SU-DHL-6 (cell line): ENCODE measurements around the gene ZSWIM4.

Experiments used
- H2AFZ ChIP-seq: fragments of 200-600 bp; sonication (generic); 2 replicates; pipeline ENCODE4 v1.6.1; 2014; ENCODE audit warnings: low read depth, mild to moderate bottlenecking, moderate library complexity, mixed read lengths, antibody characterized with exemption, low read length; ENCODE audit not compliant: severe bottlenecking
- H3F3A ChIP-seq: fragments of 200-600 bp; shearing (Covaris generic); 2 replicates; pipeline ENCODE4 v1.6.0; 2016; ENCODE audit warnings: antibody characterized with exemption, mild to moderate bottlenecking; ENCODE audit not compliant: insufficient read depth
- H3K27ac ChIP-seq: fragments of 200-600 bp; sonication (generic); 2 replicates; pipeline ENCODE4 v1.5.1; 2016; ENCODE audit warnings: low read depth, mild to moderate bottlenecking, low read length, moderate library complexity, mixed read lengths
- H3K27me3 ChIP-seq: fragments of 200-600 bp; sonication (generic), shearing (Covaris generic); 2 replicates; pipeline ENCODE4 v1.6.0; 2014; ENCODE audit warnings: mild to moderate bottlenecking, low read length
- H3K36me3 ChIP-seq: fragments of 200-600 bp; sonication (generic); 2 replicates; pipeline ENCODE4 v1.6.1; 2014; ENCODE audit warnings: mild to moderate bottlenecking, low read length, mixed read lengths
- H3K4me2 ChIP-seq: fragments of 300-600, 200-600 bp; shearing (Covaris generic), sonication (generic); 2 replicates; pipeline ENCODE4 v1.6.0; 2014; ENCODE audit warnings: low read length, low read depth, mild to moderate bottlenecking; ENCODE audit not compliant: poor library complexity, severe bottlenecking
- H3K4me3 ChIP-seq: fragments of 200-600 bp; sonication (generic); 2 replicates; pipeline ENCODE4 v1.5.1; 2014; ENCODE audit warnings: antibody characterized with exemption, low read length, mild to moderate bottlenecking, mixed read lengths; ENCODE audit not compliant: insufficient read depth, poor library complexity, severe bottlenecking
- H3K79me2 ChIP-seq: fragments of 200-600 bp; sonication (generic); 2 replicates; pipeline ENCODE4 v1.6.1; 2014; ENCODE audit warnings: mild to moderate bottlenecking, low read length, moderate library complexity; ENCODE audit not compliant: insufficient read depth
- H3K9ac ChIP-seq: fragments of 200-600 bp; sonication (generic); 2 replicates; pipeline ENCODE4 v1.7.0; 2014; ENCODE audit warnings: mild to moderate bottlenecking, low read length
- H3K9me2 ChIP-seq: fragments of 200-600 bp; sonication (generic); replicated peaks from 2 replicates; pipeline ENCODE4 v1.6.1; 2014; ENCODE audit warnings: low read length; ENCODE audit not compliant: insufficient read depth
- H3K9me3 ChIP-seq: fragments of 200-600 bp; sonication (generic); 2 replicates; pipeline ENCODE4 v1.6.1; 2014; ENCODE audit warnings: low read length, mixed read lengths; ENCODE audit not compliant: insufficient read depth
- H4K20me1 ChIP-seq: fragments of 200-600 bp; sonication (generic); 2 replicates; pipeline ENCODE4 v1.6.1; 2014; ENCODE audit warnings: low read depth, mild to moderate bottlenecking, antibody characterized with exemption, low read length, moderate library complexity, mixed read lengths
- CTCF ChIP-seq: fragments of 200-600 bp; sonication (generic); IDR thresholded peaks from one replicate; pipeline ENCODE4 v1.5.1; 2017; ENCODE audit warnings: antibody characterized with exemption, mild to moderate bottlenecking, low read length, moderate library complexity; ENCODE audit not compliant: insufficient read depth, poor library complexity, severe bottlenecking
- EZH2phosphoT487 ChIP-seq: fragments of 200-600 bp; sonication (generic), shearing (Covaris generic); conservative IDR thresholded peaks from 2 replicates; pipeline ENCODE4 v1.6.1; 2018; ENCODE audit warnings: mild to moderate bottlenecking, antibody characterized with exemption, low read length, moderate library complexity, mixed read lengths

Gene ZSWIM4

GRCh38 chr19:13846557-13847406, 51.5 kb downstream of the ZSWIM4 start:
- no peak overlapping the region for H3K27ac ChIP-seq
- H3K9me3 ChIP-seq, result no peaks in the 10 kb centered on the region
- no peaks in the 10 kb centered on the region for H3K79me2 ChIP-seq
- TF ChIP-seq EZH2phosphoT487 (no peak), CTCF (no peak)
- peak overlapping the region; percentile 37 for H3K4me2 ChIP-seq
- no peaks in the 10 kb centered on the region for H3K36me3 ChIP-seq
- no peak overlapping the region for H2AFZ ChIP-seq
- H3F3A ChIP-seq, result peaks cover 8% of the 10 kb centered on the region; the same call in 1 of the 2 replicates
- no peaks in the 10 kb centered on the region for H3K27me3 ChIP-seq
- no peaks in the 10 kb centered on the region for H4K20me1 ChIP-seq
- H3K9me2 ChIP-seq, result no peaks in the 10 kb centered on the region
- peak overlapping the region; percentile 29 for H3K4me3 ChIP-seq
- peak overlapping the region; percentile 8; the same call in 1 of the 2 replicates for H3K9ac ChIP-seq

GRCh38 chr19:13847407-13848339, 52.4 kb downstream of the ZSWIM4 start:
- Histone ChIP-seq H3K9me3 (no peaks in the 10 kb centered on the region), H3K4me3 (no peak overlapping the region), H3K27ac (no peak overlapping the region), H3K9ac (peak overlapping the region; percentile 8; the same call in 1 of the 2 replicates), H3K4me2 (peak overlapping the region; percentile 37), H3K27me3 (no peaks in the 10 kb centered on the region), H3F3A (peaks cover 8% of the 10 kb centered on the region; the same call in 1 of the 2 replicates), H3K79me2 (no peaks in the 10 kb centered on the region), H3K9me2 (no peaks in the 10 kb centered on the region), H2AFZ (no peak overlapping the region), H4K20me1 (no peaks in the 10 kb centered on the region), H3K36me3 (no peaks in the 10 kb centered on the region)
- TF ChIP-seq EZH2phosphoT487 (no peak), CTCF (no peak)

- Histone ChIP-seq H3K4me3 (no peak overlapping the region), H3K27me3 (no peaks in the 10 kb centered on the region), H4K20me1 (no peaks in the 10 kb centered on the region), H3K79me2 (no peaks in the 10 kb centered on the region), H3K9me2 (no peaks in the 10 kb centered on the region), H2AFZ (no peak overlapping the region), H3F3A (peaks cover 8% of the 10 kb centered on the region; the same call in 1 of the 2 replicates), H3K36me3 (no peaks in the 10 kb centered on the region), H3K9me3 (no peaks in the 10 kb centered on the region), H3K9ac (no peak overlapping the region), H3K27ac (no peak overlapping the region), H3K4me2 (no peak overlapping the region)
- TF ChIP-seq CTCF (no peak), EZH2phosphoT487 (no peak)
Observed at GRCh38 chr19:13848340-13848677, 53.1 kb downstream of the ZSWIM4 start.
